ENCODE data around the gene RBFOX1.

RBFOX1 gene

GRCh38 chr16:7716660-7717550, 384.3 kb downstream of the RBFOX1 start:
- DNase-seq = no peak

- DNase-seq = no peak
Observed at GRCh38 chr16:7722761-7723160, 390.1 kb downstream of the RBFOX1 start.

- no peak for DNase-seq
Observed at GRCh38 chr16:7731141-7731540, 398.5 kb downstream of the RBFOX1 start.

- DNase-seq = no peak
Observed at GRCh38 chr16:7736138-7736665, 403.6 kb downstream of the RBFOX1 start.

GRCh38 chr16:7742626-7743025, 410.0 kb downstream of the RBFOX1 start:
- DNase-seq = no peak

DNA sequence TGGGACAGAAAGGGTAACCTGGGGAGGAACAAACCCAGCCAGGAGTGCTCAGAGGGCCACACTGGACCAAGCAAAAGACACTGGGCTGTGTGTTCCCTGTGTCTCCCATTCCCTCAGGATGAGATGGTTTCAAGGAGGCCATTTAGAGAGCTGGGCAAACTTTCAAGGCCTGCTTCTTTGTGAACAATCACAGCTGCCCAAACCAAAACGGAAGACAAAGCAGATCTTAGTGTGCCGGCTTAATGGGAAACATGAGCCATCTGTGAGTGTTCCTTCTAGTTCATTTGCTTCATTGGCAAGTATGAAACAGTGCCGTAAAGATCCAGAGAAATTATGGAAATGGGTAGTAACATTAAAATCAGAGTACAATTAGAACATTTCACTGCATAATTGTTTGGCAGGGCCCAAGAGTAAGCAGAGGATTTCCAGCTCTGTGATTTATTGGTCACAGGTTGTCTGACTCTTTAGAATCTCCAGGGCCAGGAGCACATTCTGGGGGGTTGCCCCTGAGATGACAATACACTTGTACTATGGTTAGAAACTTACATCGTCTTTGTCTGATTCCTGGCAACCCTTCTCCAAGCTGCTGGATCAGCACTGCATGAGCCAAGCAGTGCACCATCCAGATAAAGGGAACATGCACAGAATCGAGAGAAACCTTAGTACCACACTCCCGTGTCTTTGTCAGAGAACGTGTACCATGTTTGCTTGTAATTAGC, 412.1 kb downstream of the RBFOX1 start:
- no peak for DNase-seq

GRCh38 chr16:7745276-7745675, 412.6 kb downstream of the RBFOX1 start:
- DNase-seq = no peak

DNA sequence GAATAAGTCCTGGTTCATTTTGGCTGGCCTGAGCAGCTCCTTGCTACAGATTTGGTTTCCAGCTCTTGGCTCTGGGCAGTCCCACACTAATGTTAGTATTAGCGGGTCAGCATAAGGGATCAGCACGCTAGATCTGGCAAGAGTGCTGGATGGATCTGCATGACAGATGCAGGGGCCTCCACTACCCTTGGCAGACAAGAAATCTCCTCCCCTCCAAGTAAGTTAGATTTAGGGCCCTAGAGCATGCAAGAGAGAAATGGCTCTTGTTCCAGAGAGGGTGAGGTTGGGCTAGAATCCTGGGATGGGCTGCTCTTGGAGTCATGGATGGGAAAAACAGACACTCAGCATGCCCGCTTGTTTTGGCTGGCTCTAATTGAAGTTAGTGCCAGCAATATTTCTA, 414.3 kb downstream of the RBFOX1 start:
- DNase-seq = no peak

DNA sequence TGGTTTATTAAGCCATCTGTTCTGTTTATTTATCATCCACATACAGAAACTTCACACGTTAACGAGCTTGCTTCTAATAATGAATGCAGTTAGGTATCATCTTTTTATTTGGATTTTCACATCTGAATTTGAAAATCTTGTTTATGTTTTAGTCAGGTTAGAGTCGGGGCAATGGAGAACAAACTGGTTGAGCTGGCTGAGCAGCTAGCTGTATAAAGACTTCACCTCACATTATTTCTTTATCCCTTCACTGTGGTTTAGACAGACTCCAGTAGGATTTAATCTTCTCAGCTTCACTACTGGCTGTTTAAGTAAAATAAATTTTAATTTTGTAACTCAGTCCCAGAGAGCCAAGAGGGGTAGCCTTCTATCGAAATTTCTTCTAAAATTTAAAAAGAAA, 415.9 kb downstream of the RBFOX1 start:
- no peak for DNase-seq

GRCh38 chr16:7755347-7755882, 422.8 kb downstream of the RBFOX1 start:
- DNase-seq = no peak
